Left kidney (tissue), 2 donors: ENCODE results near the gene ITSN1. TPM values are rescaled to one million over a fixed set of nuclear protein-coding genes. Genes with fewer than 3 reads are reported as not detected.
"Not testable (repeated sequence)": the region's sequence is repeated elsewhere in the genome, so short reads cannot be mapped to it uniquely, and the experiment has no call there.

Experiments
- DNase-seq: peaks from one replicate; pipeline ENCODE4 v3.0.0-alpha.2; 2013
- polyA plus RNA-seq: library from polyadenylated mRNA; unstranded; fragments of 120-200 nt; gene quantifications from one replicate; pipeline ENCODE4 v1.2.1, GENCODE V29; 2013; ENCODE audit not compliant: insufficient read length

The ITSN1 gene
- polyA plus RNA-seq, 1 donor: 56.2 TPM

DNA sequence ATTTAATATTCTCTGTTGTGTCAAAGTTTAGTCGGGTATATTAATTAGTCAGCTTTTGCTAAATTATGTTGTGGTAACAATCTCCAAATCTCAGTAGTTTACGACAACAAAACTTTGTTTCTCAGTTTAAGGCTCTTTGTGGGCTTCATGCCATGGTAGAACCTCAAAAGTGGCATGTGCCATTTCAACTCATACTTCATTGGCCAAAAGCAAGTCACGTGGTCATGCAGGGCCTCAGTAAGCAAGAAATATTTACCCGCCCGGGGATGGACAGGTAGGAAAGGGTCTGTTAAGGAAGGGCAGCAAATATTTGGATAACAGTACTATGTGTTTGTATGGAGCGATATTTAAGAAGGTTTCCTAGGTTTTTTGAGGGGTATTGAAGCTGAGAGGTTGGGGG is 38.6 kb downstream of the ITSN1 start:
- DNase-seq: no peak

DNA sequence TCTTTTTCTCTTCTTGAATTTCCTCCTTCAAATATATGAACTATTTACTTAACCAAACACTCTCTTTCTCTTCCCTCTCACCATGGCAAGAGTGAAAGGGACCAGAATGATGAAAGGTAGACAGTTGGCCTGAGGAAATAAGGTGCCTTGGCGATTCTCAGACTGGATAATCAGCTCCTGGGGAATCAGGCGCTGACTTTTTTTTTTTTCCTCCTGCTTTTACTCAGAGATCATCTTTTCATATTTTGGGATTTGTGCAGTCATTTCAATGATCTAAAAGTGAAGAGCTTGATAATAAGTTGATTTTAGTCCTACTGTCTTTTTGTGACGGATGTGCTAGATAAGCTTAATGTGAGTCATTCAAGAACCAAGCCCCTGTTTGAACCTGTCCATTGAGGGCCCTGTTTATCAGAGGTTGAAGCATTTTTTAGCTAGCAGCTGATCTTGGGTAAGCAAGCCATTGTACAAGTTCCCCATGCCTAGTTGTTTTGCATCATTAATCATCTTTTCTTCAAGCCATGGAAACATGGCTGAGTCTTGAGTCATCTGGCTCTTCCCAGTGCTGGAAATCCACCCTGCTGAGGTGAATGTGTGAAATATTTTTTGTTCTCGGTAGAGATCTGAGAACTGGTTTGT is 40.8 kb downstream of the ITSN1 start:
- DNase-seq: no peak

DNA sequence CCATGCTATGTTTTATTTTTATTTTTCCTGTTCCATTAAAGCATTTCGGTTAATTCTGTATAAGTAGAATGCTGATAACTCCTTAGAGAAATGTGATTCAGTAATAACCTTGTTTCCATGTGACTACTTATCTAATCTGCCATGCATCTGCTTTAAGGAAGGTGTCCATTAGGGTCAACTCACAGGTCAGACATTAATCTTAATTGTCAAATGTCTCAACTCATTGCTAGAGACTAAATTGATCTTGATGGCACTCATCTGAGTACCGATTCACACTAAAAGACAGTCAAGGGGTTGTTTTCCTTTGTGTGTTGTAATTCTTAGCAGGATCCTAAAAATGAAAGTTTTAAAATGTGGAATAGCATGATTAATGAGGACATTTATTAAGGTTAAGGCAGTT is 41.8 kb downstream of the ITSN1 start:
- no peak for DNase-seq

DNA sequence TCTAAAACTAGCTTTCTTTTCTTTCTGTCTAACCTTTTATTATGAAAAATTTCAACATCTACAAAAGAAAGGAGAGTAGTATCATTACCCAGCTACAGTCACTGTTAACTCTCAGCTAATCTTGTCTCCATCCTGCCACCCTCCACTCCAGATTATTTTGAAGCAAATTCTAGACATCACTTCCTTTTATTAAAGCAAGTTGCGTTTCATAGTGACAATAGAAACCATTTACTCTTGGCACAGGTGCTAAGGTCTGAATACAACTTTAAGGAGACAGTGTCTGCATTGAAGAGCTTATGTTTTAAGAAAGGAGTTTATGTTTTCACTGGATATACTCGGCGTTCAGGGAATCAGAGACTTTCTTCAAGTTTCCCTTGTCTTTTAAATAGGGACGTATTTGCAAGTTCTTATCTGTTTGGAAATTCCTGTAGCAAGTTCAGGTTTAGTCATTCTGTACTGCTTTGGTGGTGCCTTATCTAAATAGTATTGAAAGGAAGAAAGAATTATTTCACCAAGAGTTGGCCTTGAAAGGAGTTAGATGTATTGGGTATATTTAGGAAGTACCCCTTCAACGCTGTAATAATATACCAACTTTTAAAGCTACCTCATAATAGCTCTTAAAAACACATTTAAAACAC is 42.7 kb downstream of the ITSN1 start:
- no peak for DNase-seq

DNA sequence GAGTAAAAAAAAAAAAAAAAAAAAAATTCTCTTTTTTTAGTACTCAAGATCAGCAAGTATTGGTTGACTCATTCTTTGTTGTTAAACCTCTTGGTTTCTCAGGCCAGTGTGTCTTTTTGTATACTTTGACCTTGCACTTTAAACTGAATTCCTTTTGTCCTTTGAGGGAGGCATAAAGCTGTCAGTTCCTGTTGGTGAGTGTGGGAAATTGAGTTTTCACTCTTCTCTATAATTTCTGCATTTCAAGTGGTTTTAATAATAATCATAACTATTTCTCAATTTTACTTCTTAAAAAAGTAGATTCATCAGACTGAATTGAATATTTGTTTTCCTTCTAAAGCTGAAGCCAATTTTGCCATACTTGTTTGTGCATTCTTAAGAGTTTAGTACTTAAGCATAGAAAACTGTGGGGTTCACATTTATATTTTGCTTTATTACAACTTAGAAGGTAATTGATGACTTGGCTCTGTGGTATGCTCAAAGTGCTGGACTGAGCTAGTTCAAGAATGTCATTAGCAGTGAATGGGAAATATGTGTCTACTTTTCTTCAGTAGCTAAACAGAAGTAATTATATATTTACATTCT is 43.4 kb downstream of the ITSN1 start:
- DNase-seq: no peak

DNA sequence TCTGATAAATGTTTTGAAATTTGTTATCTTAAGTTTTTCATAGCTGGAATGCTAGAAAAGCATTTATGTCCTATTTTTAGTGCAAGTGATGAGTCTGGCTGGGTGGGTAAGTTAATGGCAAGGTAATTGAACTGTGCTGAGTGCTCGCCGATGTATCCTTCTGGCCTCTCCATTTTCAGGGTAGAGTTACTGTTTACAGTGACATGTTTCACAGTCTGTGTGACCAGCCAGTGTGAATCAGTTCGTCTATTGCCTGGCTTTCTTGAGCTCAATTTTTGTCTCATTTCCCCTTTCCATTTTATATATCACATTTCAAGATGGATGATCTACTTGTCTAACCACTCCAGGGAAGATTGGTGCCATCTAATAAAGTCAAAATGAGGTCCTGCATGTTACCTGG is 44.1 kb downstream of the ITSN1 start:
- no peak for DNase-seq

DNA sequence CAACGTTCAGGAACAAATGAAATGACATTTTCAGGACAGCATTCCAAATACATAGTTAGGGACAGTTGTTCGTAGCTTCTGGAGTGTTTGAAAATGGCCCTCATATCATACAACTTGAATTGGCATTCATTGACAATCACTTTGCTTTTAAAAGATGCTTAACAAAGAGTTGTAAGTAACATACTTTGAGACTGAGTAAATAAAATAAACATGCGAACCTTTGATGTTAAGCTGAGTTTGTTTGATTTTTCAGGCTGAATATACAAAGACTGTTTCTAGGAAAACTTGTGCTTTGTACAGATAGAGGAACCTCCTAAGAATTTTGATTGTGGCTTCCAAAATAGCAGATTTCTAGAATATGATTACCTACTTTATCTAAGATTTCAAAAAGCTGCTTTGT is 45.3 kb downstream of the ITSN1 start:
- DNase-seq: no peak

DNA sequence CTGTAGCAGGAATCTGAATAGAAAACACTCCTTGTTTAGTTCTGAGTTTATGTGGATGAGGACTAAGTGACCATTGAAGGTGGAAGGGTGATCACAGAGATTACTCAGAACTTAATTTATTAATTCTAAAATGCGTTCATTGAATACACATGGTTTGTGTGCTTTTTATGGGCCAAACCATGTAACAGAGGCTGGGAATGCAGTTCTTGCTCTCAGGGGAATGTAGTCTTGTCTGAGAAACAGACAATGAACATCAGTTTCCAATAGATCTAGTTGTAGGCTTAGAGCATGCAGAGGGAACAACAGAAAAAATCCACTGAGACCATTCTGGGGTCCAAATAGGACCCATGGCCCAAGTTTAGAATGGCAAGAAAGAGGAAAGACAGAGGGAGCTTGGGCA is 46.1 kb downstream of the ITSN1 start:
- DNase-seq: no peak

DNA sequence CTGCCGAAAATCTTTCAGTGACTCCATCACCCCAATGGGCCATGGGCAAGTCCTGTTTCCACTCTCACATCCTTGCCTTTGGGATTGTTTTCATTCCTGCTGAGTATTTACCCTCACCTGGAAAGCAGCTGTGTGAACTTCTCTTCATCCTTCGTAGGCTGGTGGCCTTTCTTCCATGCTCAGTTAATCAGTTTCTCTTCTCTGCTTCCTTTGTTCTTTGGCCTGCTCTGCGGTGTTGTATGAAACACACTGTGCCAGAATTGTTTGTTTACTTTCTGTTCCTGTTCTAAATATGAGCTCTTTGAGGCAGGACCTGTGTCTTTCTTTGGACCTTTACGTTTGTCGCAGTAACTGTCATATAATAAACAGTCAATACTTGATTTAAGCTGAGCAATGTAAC is 48.6 kb downstream of the ITSN1 start:
- DNase-seq: no peak

DNA sequence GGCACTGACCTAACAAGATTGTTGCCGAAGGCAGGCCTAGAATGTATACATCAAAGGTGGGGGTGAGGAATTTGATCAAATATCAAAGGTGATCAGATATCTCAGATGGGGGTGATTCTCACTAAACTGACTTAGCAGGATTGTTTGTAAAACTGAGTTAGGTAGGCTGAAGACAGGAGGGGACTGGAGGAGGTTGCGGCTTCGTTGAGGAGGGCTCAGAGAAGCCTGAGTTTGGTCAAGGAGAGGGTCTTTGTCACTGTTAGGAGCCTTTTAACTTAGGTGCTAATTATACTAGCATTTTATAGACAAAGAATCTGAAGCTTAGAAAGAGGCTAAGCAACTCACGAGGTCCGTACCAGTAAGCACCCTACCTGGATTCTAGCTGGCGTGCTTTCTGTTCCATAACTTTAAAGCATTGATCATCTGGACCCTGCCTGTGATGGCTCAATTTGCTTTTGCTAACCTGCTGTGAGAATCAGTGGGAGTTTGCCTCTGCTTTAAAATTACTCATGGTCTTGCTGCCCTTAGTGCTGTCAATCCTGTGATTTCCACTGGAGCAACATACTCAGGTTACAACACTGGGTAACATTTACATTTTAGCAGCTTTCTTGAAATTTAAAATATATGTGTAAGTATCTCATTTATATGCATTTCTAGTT is 49.8 kb downstream of the ITSN1 start:
- DNase-seq: no peak

DNA sequence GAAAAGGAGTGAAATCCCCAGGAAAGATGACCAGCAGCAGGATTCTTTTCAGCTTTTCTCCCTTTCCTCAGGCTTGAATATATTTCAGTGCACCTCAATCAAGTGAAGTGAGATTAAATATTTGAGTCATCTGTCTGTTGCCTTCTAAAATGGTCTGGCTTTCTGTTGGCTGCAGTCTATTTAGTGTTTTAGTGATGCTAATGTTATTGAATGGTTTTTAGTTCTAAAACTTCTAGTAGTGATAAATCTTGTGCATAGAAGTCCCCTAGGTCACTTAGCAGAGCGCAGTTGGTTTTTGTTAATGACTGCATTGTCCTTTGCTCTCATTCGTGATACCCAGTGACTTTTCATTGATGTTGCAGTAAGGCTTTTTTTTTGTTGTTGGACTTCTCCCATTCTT is 53.5 kb downstream of the ITSN1 start:
- DNase-seq: no peak

DNA sequence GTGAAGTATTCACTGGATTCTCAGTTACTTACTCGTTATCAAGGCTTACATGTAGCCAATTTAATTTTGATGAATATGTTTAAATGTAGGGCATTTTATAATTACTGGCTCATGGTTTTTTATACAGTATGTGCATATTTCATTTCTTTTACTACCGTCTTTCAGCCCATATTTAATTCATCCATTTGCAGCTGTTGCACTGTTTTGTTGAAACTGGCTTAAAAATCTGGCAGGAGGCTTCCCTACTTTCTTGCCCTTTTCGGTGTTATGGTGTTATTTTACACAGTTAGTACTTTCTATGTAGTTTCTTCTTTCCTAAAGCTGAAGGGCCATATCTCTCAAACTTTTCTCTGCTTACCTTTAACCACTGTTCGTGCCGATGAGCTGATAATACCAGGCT is 54.2 kb downstream of the ITSN1 start:
- DNase-seq: no peak

DNA sequence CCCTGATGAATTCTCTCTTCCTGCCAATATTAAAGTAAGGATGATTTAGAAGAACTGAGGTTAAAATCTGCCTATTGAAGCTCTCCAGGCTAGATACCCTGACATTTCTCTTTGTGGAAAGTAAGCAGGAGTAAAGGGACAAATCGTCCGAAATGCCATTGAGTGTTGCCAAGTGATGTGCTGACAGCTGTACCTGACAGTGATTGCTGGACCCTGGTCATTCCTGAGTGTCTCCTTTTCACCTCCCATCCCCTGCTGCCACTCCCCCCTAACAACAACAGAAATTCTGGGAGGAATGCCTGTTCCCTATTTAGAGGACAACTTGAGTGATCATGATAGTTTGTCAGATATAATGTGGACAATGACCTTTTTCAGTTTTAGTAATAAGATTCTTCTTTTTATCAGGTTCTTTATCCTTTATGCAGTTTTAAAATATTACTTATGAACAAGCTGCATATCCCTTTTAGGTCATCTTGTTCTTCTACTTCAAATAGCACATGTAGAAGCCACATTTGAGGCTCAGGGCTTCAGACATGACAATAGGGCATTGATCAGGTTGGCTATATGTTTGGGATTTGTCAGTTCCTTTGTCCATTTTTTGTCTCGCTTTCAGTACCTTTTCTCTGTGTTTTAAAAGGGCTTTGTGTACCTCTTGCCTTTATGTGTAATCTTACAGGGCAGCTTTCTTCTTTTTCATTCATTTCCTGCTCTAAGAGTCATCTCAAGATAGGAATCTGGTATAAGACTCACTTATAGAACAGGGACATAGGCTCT is 56.0 kb downstream of the ITSN1 start:
- DNase-seq: no peak

DNA sequence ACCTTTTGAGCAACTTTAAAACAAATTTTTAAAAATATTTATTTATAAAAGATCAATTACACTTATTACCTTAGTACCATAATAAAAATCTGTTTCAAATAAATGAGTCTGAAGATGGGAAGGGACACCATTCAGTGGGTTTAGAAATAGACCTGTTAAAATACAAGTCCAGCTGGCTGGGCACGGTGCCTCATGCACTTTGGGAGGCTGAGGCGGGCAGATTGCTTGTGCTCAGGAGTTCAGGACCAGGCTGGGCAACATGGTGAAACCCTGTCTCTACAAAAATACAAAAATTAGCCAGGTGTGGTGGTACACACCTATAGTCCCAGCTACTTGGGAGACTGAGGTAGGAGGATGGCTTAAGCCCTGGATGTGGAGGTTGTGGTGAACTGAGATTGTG is 57.0 kb downstream of the ITSN1 start:
- no peak for DNase-seq

DNA sequence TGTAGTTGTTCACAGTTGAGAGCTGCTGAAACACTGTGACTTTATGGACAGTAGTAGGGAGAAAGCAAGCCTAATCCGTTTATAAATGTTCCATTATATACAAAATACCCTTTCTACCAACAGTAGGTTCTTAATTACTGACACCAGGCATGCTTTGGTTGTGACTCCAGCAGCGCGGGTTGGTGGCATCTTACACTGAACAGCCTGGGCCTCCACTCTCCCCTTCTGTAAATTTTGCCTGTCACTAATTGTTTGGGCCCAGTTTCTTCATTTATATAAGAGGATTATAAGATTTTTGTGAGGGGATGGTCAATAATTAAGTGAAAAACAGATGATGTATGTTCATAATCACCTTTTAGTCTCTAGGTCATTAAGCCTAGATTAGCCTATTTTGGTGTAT is 58.2 kb downstream of the ITSN1 start:
- no peak for DNase-seq

DNA sequence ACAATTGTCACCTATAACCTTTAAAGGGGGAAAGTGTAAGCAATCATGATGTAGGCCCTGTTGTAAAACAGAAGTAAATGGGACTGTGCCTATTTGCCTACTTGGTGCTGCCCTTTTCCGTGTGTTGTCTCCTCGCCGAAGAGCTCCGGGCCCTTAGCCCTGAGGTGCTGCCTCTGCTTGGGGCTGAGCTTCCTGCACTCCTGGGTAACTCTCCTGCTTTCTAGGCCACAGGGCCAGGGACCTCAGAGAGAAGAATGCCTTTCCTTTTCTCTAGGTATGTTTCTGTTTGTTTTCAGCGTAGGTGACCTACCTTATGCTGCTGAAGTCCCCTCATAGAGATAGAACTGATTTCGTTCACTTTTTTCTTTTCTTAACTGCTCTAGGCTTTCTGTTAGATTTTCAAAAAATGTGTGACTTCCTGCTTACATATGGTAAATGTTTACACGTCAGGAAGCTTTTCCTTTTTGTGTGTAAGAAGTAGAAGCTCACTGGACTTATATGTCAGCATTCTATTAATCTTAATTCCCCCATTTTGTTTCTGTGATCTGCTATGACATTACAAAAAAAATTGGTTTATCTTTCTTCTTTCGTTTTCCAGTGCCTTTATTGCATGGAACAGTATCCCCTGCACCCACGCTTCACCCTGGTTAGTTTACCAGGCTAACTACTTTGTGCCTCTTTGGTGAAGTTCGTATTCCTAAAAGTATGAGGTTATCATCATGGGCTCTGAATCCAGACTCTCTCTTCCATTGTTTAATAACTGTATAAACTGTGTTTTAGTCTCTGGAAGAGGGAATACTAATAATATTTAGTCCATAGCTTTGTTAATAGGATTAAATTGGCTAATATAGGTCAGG is 61.7 kb downstream of the ITSN1 start:
- no peak for DNase-seq

DNA sequence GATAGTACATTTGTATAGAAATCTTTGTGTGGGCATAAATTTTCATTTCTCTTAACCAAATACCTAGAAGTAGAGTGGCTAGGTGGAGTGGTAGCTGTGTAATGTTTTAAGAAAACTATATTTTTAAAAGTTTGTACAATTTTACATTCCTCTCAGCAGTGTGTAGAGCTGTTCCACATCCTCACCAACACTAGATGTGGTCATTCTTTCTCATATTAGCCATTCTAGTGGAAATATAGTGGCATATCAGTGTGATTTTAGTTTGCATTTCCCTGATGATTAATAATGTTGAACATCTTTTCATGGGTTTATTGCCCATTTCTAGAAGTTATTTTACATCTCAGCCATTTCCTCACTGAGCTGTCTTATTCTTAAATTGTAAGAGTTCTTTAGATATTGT is 65.5 kb downstream of the ITSN1 start:
- no peak for DNase-seq

DNA sequence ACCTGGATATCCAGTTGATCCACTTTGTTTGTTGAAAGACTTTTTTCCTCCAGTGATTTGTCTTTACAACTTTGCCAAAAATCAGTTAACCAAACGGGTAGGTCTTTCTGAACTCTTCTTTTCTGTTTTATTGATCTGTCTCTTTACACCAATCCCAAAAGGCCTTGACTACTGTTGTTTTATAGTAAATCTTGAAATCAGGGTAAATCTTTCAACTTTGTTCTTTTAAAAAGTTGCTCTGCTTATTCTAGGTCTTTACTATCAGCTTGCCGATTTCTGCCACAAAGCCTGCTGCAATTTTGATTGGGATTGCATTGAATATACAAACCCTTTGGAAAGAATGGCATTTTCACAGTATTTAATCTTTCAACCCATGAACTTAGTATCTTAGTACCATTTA is 66.6 kb downstream of the ITSN1 start:
- no peak for DNase-seq

DNA sequence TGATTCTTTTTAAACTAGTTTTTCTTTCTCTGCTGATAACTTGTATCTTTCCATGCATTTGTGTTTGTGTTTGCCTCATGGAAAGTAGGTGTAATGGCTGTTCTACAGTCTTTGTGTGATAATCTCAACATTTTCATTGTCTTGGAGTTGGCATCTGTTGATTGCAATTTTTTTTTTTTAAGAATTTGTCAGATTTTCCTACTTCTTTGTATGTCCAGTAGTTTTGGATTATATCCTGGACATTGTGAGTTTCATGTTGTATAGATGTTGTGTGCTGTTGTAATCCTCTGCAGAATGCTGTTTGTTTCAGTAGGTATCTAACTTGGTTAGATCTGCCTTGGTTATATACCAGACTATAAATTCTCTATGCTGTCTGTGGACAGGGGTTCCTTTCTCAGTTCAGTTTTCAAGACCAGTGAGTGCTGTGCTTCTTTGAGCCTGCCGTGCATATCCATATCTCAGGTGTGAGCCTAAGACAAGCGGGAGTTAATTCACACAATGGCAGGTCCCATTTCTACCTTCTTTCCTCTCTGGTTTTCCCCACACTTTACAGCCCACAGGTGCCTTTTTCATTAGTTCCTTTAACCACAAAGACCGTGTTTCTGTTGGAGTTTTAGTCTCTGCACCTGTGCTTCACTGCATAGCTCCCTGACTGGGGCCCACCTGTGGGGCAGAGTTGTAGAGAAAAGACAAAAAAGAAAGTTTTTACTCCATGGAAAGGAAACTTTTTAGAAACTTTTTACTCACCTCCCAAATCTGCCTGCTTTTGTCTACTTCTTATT is 69.9 kb downstream of the ITSN1 start:
- DNase-seq: no peak

DNA sequence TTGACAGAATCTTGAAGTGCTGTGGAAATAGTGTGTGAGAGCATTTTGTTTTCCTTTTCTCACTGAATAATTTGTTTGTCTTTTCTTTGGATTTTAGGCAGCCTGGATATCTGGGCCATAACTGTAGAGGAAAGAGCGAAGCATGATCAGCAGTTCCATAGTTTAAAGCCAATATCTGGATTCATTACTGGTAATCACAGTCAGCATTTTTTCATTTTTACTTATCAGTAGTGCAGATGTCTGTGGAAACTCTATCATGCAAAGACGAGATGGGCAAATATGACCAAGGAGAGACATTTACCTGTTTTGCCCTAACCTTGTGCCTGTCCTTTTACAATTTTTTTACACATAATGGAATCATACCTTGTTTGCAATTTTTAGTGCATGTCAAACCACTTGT is 78.8 kb downstream of the ITSN1 start:
- no peak for DNase-seq

DNA sequence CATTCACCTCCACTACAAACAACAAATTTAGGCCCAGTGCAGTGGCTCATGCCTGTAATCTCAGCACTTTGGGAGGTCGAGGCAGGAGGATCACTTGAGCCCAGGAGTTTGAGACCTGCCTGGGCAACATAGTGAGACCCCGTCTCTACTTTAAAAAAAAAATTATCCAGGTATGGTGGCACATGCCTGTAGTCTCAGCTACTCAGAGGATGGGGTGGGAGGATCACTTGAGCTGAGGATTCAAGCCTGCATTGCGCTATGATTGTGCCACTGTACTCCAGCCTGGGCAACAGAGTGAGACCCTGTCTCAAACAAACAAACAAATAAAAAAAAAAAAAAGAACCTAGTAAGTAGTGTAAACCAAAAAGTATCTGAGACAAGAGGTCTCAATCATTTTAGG is 86.8 kb downstream of the ITSN1 start:
- not testable (repeated sequence) for DNase-seq
